Ovary (tissue), 9 donors: Measurements from ENCODE around the gene ANKRD23. TPM values are rescaled to one million over a fixed set of nuclear protein-coding genes. Genes with fewer than 3 reads are reported as not detected.

ENCODE experiments used
- DNase-seq, 5 donors: peaks; one replicate each; pipeline ENCODE4 v3.0.0-alpha.2; 2019 to 2020
- H3K27ac ChIP-seq, 2 donors: fragments of 200-600 bp; one replicate each; pipeline versions ENCODE4 v1.5.1 to v1.8.0; 2019 to 2022
- H3K27me3 ChIP-seq: fragments of 200-600 bp; one replicate; pipeline ENCODE4 v1.8.0; 2022
- H3K36me3 ChIP-seq: fragments of 200-600 bp; sonication (generic); one replicate; pipeline ENCODE4 v1.5.1; 2019
- H3K4me1 ChIP-seq: one replicate; pipeline ENCODE4 v1.8.1; 2013; ENCODE audit warnings: mild to moderate bottlenecking, moderate library complexity; ENCODE audit not compliant: insufficient read depth
- H3K4me3 ChIP-seq: fragments of 200-600 bp; sonication (generic); one replicate; pipeline ENCODE4 v1.5.1; 2017
- H3K9me3 ChIP-seq, 2 donors: fragments of 200-600 bp in 1 of 2; sonication (generic) in 1 of 2; one replicate each; pipeline versions ENCODE4 v1.5.1 to v1.8.1; 2013 to 2019; ENCODE audit warnings: mild to moderate bottlenecking in 1 of 2, moderate library complexity in 1 of 2
- CTCF ChIP-seq, 3 donors: fragments of 450-650 bp in 2 of 3; fragments of 200-600 bp in 1 of 3; IDR thresholded peaks; one replicate each; pipeline versions ENCODE4 v1.5.1 to v1.8.0; 2016 to 2022; ENCODE audit warnings: antibody characterized with exemption in 3 of 3, mild to moderate bottlenecking in 1 of 3
- EP300 ChIP-seq: sonication (generic); formaldehyde crosslinking; IDR thresholded peaks from one replicate; pipeline ENCODE4 v1.6.1; 2017; ENCODE audit warnings: antibody characterized with exemption
- POLR2A ChIP-seq: fragments of 450-650 bp; IDR thresholded peaks from one replicate; pipeline ENCODE4 v1.6.1; 2017; ENCODE audit warnings: antibody characterized with exemption, mild to moderate bottlenecking, moderate library complexity
- WGBS, 3 donors: extraction: QIAGEN DNeasy Blood & Tissue Kit in 1 of 3; methylation state at CpG; one replicate each; pipeline versions ENCODE4 v1.1.5 to v1.1.7; 2013 to 2017; 5-methylcytosine and 5-hydroxymethylcytosine counted together
- intact Hi-C, 4 donors: fragments of 100-400 bp; cut with DNase I; formaldehyde crosslinking; loops; one replicate each; pipeline versions ENCODE4 v1.11.0 to v1.15.1; 2022 to 2023
- polyA plus RNA-seq, 2 donors: library from polyadenylated mRNA; stranded (reverse); fragments of 200-250 nt in 1 of 2; fragments of 350-450 nt in 1 of 2; fragmentation: Illumina TruSeq in 1 of 2; extraction: RNeasy Lipid Tissue Mini Kit (QIAGEN cat#74804) in 1 of 2; gene quantifications; one replicate each; pipeline ENCODE4 v1.2.3, GENCODE V29; 2013 to 2014
- total RNA-seq, 7 donors: library from RNA; depleted of rRNA in 2 of 7; stranded (reverse); fragments of >200 nt in 2 of 7; fragmentation: NEBNext Ultra II Directional in 3 of 7; extraction: Animal tissue kit (Norgen Biotek cat#: 25700) in 3 of 7; gene quantifications; one replicate each; pipeline versions ENCODE4 v1.1.0 to v1.2.4, GENCODE V29; 2016 to 2023
- donor health status: DM: no; HTN: no; CAD: no; lungs with moderate emphysema.
- donor health status: DM: no; HTN: no; CAD: no.
- donor health status: Bipolar disorder and iron deficiency.
- donor health status: DM: yes; HTN: yes; CAD: no.
- donor health status: DM: no; HTN: no; CAD: no.
- donor health status: DM: yes; HTN: yes; CAD: no.

ANKRD23 gene
- total and polyA plus RNA-seq, 9 donors: 1.4 to 14.1 (median 8.4) TPM

GRCh38 chr2:96874198-96874831, 30.5 kb upstream of the ANKRD23 start:
- intact Hi-C loops: no loop called here
- WGBS, 3 donors: 47 to 50% (median 48%) methylated on average over 18 of the region's 18 CpGs
- peaks cover 5% of the 10 kb centered on the region for H3K4me1 ChIP-seq

GRCh38 chr2:96873651-96874096, 29.9 kb upstream of the ANKRD23 start:
- H3K27me3 ChIP-seq: no peaks in the 10 kb centered on the region
- H3K4me3 ChIP-seq: no peak overlapping the region
- TF ChIP-seq POLR2A: no peak
- TF ChIP-seq CTCF (IDR thresholded peaks at IDR 0.05): no peak
- TF ChIP-seq EP300: no peak
- peak in 2 of 5 donors; percentile 59 to 62 for DNase-seq
- WGBS, 3 donors: 31 to 49% (median 43%) methylated on average over 8 of the region's 8 CpGs
- peaks cover 5% of the 10 kb centered on the region for H3K4me1 ChIP-seq
- no peaks in the 10 kb centered on the region for H3K9me3 ChIP-seq
- no peak overlapping the region for H3K27ac ChIP-seq
- H3K36me3 ChIP-seq: no peaks in the 10 kb centered on the region
- intact Hi-C loops: no loop called here

More at GRCh38 chr2:96874198-96874831, 30.5 kb upstream of the ANKRD23 start:
- no peak overlapping the region for H3K4me3 ChIP-seq
- TF ChIP-seq POLR2A: no peak
- no peaks in the 10 kb centered on the region for H3K27me3 ChIP-seq
- H3K27ac ChIP-seq: no peak overlapping the region
- H3K36me3 ChIP-seq: no peaks in the 10 kb centered on the region
- no peak for DNase-seq
- H3K9me3 ChIP-seq: no peaks in the 10 kb centered on the region

GRCh38 chr2:96872591-96873349, 28.9 kb upstream of the ANKRD23 start:
- no peak for TF ChIP-seq POLR2A
- no peak for TF ChIP-seq EP300
- TF ChIP-seq CTCF (IDR thresholded peaks at IDR 0.05): no peak
- Histone ChIP-seq H3K36me3 (no peaks in the 10 kb centered on the region), H3K27me3 (no peaks in the 10 kb centered on the region), H3K27ac (no peak overlapping the region), H3K4me3 (no peak overlapping the region), H3K4me1 (peaks cover 5% of the 10 kb centered on the region), H3K9me3 (no peaks in the 10 kb centered on the region)
- intact Hi-C loops: no loop called here
- WGBS, 3 donors: 44 to 51% (median 47%) methylated on average over 14 of the region's 14 CpGs
- DNase-seq: peak in 1 of 5 donors; percentile 47

- peak overlapping the region; percentile 91 for H3K4me3 ChIP-seq
- H3K27ac ChIP-seq: peak overlapping the region; percentile 96 to 98
- 23 to 46% (median 33%) methylated on average over 10 to 13 of the region's 13 CpGs for WGBS, 3 donors
- no peaks in the 10 kb centered on the region for H3K9me3 ChIP-seq
- DNase-seq: peak in 4 of 5 donors; percentile 53 to 63 (median 57)
- intact Hi-C loops: no loop called here
- TF ChIP-seq EP300 (no peak), CTCF (IDR thresholded peaks at IDR 0.05) (no peak), POLR2A (no peak)
- no peaks in the 10 kb centered on the region for H3K36me3 ChIP-seq
- H3K27me3 ChIP-seq: no peaks in the 10 kb centered on the region
- peaks cover 13% of the 10 kb centered on the region for H3K4me1 ChIP-seq
These were observed 26.9 kb upstream of the ANKRD23 start for GRCh38 chr2:96870626-96871255.
